COLO668 (cell line): Measurements from ENCODE around the gene OBP2B.
"Not testable (repeated sequence)": the region's sequence is repeated elsewhere in the genome, so short reads cannot be mapped to it uniquely, and the experiment has no call there.

Source experiments
- DNase-seq: peaks from one replicate; lab custom pipeline; 2025; ENCODE audit not compliant: unreplicated experiment; lab: John Stamatoyannopoulos, UW

Gene OBP2B, protein sequence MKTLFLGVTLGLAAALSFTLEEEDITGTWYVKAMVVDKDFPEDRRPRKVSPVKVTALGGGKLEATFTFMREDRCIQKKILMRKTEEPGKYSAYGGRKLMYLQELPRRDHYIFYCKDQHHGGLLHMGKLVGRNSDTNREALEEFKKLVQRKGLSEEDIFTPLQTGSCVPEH

DNA sequence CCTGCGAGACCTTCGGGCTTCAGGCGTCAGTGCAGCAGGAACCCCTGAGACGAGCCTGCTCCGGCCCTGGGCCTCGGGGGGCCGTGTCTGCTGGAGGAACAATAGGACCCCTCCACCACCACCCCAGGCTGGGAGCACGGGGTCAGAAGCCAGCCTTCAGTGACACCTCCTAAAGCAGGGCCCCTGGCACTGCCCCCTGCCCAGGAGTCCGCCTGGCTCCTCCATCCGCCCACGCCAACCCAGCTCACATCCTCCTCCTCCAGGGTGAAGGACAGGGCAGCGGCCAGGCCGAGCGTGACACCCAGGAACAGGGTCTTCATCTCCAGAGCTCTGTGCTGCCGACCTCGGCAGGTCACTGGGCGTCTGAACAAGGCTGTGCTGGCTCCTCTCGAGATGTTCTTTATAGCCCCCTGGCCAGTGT is at the start of gene OBP2B:
Gene OBP2B, minus strand, starts transcription at position 371 of the 421 bp plus-strand sequence. Its CDS starts 51 bp downstream, at position 320.
- DNase-seq = not testable (repeated sequence)

DNA sequence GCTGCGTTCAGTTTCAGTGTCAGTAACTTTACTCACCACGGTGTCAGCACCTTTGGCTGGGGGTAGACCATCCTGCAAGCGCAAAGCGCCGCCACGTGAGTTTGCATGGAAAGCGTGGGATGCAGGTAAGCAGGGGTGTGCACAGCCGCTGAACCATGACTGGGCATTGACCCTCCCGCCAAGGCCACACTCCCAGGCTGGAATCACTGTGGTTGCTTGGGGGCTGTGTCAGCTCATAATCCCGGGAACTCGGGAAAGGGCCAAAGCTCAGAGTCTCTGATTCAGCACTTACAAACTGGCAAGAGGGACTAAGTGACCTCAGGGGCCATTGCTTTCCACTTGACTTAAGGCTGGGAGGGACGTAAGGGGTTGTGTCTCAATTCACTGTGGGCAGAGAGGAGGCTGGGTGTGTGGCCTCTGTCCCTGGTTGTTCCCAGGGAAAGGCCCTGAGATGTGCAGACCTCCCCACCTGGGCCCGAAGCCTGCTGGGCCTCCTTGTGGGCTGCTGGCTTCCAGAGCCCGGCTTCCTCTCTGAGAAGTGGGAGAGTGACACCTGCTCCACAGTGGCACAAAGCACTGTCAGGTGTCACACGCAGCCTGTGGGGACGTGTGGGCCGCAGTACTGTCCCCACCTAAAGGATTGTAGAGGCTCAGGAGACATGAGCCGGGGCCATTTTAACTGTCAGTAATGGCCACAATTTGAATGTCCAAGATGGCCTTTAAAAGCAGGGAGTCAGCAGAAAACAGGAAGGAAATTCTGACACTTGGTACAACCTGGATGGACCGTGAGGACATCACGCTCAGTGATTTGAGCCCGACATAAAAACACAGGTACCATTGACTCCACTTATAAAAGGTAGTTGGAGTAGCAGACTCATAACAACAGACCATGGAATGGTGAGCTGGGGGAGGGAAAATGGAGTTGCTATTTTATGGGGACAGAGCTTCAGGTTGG is 49.3 kb upstream of the OBP2B start:
- no peak for DNase-seq

- DNase-seq = no peak
These were observed 48.5 kb upstream of the OBP2B start for GRCh38 chr9:133257465-133257956.

DNA sequence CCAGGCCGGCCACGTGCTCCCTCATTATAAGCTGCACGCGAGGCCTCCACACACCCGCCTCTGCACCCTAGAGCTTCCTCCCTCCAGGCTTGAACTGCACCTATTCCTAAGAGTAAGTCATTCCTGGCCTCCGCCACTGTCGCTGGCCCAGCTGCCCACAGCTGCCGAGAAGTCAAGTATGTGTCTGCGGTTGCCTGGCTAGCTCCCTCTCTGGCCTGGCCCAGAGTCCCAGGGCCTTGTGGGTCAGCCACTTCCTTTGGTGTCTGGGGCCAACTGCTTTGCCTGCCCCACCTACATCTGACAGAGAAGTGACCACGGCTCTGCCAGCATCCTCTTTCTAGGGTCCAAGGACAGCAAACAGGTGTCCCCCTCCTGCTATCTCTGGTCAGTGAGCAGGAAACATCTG is 47.6 kb upstream of the OBP2B start:
- DNase-seq = no peak

GRCh38 chr9:133256136-133256461 is 47.0 kb upstream of the OBP2B start:
- DNase-seq = no peak

GRCh38 chr9:133255371-133256135 is 46.5 kb upstream of the OBP2B start:
- no peak for DNase-seq

GRCh38 chr9:133254471-133254870 is 45.4 kb upstream of the OBP2B start:
- DNase-seq = no peak

GRCh38 chr9:133253268-133253667 is 44.2 kb upstream of the OBP2B start:
- DNase-seq = no peak

GRCh38 chr9:133252301-133253020 is 43.4 kb upstream of the OBP2B start:
- peak; percentile 43 for DNase-seq

- no peak for DNase-seq
These were observed 42.7 kb upstream of the OBP2B start for GRCh38 chr9:133251773-133252172.

DNA sequence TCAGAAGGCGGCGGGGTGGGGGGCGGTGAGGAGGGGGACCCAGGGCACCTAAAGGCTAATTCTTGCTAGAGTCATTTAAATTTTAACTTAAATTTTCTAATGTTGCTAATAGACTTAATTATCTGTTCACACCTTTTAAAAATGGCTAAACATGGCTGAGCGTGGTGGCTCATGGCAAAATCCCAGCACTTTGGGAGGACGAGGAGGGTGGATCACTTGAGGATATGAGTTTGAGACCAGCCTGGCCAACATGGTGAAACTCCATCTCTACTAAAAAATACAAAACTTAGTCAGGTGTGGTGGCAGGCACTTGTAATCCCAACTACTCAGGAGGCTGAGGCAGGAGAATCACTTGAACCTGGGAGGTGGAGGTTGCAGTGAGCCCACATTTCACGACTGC is 42.2 kb upstream of the OBP2B start:
- DNase-seq = not testable (repeated sequence)

GRCh38 chr9:133250741-133251170 is 41.7 kb upstream of the OBP2B start:
- no peak for DNase-seq

DNA sequence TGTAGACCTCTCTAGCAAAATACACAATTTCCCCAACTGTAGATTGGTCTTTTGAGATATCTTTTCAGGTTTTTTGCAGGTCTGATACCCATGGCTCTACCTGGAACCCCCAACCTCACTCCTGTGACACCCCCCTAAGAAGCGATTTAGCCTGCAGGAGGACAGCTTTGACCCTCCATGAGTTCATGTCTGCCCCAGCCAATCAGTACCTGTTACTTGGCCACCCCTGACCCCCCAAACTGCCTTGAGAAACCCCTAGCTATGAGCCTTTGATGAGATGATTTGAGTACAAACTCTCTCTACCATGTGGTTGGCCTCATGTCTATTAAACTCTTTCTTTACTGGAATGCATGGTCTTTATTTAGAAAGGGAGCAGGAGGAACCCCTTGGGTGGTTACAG is 40.3 kb upstream of the OBP2B start:
- DNase-seq = no peak

DNA sequence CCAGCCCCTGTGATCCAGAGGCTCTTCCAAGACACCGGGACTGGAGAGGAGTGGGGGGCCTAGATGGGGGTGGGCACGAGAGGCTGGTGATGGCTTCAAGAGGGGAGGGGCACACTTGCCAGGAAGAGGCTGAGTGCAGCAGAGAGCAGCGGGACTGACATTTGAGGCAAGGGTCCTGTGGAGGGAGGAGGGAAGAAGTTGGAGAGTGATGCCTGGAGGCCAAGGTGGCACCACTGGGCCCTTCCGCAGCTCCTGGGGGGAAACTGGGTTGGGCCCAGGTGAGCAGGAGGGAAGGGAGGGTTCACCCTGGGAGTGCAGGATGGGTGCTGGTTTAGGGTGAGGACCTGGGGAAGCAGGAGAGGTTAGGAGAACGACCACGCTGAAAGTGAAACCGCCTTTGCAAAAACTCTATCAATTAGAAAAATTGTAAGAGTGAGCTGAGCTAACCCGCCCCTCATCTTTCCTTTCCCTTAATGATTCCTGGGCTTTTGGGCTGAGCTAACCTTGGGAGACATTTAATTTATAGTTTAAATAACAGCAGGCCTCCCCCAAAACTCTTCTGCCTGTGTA is 39.8 kb upstream of the OBP2B start:
- DNase-seq = no peak

DNA sequence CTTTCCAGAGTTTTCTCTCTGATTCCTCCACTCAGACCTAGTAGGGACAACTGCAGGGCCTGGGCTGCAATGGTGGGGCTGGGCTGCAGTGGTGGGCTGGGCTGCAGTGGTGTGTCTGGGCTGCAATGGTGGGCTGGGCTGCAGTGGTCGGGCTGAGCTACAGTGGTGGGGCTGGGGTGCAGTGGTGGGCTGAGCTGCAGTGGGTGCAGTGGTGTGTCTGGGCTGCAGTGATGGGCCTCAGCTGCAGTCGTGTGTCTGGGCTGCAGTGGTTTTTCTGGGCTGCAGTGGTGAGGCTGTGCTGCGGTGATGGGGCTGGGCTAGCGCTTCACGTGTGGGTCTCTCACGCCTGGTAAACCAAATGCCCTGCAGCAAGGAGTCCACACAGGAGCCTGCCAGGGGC is 38.6 kb upstream of the OBP2B start:
- DNase-seq = no peak

- DNase-seq = no peak
These were observed 37.9 kb upstream of the OBP2B start for GRCh38 chr9:133246991-133247390.

DNA sequence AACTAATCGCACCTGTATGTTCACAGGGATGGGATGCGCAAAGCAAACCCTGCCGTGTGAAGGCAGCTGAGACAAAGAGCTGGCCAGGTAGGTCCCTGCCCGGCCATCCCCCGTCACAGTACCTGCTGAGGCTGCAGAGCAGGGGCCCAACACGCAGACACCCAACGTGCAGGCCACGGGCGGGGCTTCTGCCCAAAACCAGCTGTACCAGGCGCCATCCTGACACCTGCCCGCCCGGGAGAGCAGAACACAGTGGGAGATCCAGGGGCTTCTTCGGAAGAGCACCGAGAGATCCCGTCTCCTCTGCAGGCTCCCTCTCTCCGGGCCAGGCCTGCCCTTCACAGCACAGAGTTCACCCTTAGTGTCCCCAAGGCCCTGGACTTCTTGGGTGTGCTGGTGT is 37.5 kb upstream of the OBP2B start:
- no peak for DNase-seq

DNA sequence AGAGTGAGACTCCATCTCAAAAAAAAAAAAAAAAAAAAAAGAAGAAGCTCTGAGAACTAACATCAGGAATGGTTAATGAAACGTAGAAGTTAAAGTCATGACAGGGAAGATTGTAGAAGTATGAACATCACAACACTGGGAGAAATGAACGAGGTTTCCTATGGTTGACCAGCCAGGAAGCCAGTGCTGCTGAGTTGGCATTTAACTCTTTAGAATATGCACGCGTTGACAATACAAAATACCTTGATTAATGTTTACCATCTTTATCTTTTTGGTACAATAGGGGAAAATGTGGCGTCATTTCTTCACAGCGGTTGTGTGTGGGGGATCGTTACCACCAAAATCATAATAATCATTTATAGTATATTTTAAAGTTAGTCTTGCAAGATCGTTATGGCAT is 33.9 kb upstream of the OBP2B start:
- DNase-seq = no peak

DNA sequence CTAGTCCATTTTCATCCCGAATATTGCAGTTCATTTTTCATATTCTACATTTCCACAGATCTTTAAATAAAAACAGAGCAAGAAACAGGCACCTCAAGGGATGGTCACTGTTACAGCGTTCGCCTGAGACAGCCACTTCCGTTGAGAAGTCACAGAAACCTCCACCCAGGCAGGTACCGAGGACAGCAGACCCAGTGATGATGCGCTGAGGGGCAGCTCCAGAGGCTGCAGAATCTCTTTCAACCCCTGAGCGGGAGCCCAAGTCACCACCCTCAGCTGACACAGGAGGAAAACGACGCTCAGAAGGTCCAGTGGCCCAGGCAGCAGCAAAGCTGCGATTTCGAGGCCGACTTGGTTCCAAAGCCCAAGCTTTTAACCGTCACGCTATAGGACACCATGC is 33.2 kb upstream of the OBP2B start:
- DNase-seq = no peak

- no peak for DNase-seq
These were observed 30.6 kb upstream of the OBP2B start for GRCh38 chr9:133239533-133240090.
